NCI-H128 (cell line): Measurements from ENCODE around the gene SLC2A13.
"Not testable (repeated sequence)": the region's sequence is repeated elsewhere in the genome, so short reads cannot be mapped to it uniquely, and the experiment has no call there.

ENCODE experiments used
- DNase-seq: peaks from one replicate; lab custom pipeline; 2025; ENCODE audit not compliant: unreplicated experiment; lab: John Stamatoyannopoulos, UW

Gene SLC2A13

GRCh38 chr12:39883411-39883810 is 222.5 kb downstream of the SLC2A13 start:
- no peak for DNase-seq

DNA sequence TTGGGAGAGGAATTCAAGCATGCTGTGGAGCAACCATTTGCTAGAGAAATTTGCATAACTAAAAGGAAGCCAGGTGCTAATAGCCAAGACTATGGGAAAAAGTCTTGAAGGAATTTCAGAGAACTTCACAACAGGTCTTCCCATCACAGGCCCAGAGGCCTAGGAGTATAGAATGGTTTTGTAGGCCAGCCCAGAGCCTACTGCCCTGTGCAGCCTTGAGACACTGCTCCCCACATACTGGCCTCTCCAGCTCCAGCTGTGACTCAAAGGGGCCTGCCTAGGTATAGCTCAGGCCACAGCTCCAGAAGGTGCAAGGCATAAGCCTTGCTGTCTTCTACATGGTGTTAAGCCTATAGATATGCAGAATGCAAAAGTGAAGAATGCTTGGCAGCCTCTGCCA is 227.1 kb downstream of the SLC2A13 start:
- no peak for DNase-seq

DNA sequence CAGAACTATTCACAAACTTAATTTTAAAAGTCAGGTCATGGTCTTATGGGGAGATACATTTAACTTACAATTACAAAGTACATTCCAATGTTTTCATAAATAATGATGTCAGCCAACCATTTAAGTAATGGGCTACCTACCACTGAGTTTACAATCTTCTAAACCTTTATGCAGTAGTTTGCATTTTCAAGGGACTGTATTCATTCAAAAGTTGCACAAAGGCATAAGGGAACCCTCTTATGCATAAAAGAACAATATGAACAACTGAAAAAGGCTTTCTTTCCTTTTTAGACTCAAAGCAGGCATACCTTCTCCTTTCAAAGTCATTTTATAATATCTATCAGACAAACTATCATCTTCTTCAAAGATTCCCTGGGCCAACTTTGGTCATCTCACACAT is 230.2 kb downstream of the SLC2A13 start:
- no peak for DNase-seq

GRCh38 chr12:39874785-39875184 is 231.1 kb downstream of the SLC2A13 start:
- no peak for DNase-seq

GRCh38 chr12:39873065-39873464 is 232.8 kb downstream of the SLC2A13 start:
- no peak for DNase-seq

GRCh38 chr12:39872425-39872824 is 233.5 kb downstream of the SLC2A13 start:
- no peak for DNase-seq

DNA sequence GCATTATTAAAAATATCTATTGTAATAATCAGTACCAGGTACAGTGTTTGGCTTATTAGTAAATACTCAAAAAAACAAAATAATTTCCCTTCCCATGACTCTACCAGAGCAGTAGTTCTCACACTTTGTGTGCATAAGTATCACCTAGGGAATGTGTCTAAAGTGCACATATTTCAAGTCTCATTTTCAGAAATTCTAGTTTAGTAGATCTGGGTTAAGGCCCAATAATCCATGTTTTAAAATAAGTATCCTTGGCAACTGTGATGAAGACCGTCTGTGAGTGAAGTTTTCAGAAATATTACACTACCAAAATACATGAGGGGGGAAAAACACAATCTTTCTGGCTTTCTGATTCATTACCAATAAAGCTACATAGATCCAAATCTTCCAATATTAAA is 237.6 kb downstream of the SLC2A13 start:
- no peak for DNase-seq

GRCh38 chr12:39867631-39868327 is 238.1 kb downstream of the SLC2A13 start:
- no peak for DNase-seq

- DNase-seq, result no peak
These were observed 239.7 kb downstream of the SLC2A13 start for GRCh38 chr12:39866135-39866534.

- DNase-seq, result no peak
These were observed 245.2 kb downstream of the SLC2A13 start for GRCh38 chr12:39860695-39861094.

DNA sequence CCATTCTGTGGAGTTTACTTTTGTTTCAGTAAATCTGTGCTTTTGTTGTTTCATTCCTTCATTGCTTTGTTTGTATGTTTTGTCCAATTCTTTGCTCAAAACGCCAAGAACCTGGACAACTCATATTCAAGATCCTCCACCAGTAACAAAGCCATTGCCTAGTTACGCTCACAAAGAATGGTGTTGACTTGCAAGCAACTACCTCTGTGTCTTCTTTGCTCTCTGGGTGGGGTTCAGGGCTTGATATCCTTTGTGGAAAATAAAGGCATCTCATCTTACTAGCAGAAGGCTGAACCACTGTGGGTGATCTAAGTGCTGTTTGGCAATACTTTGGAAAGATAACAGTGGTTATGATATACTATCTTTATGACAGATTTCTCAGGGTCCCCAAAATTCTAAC is 252.9 kb downstream of the SLC2A13 start:
- DNase-seq, result no peak

GRCh38 chr12:39852346-39852745 is 253.5 kb downstream of the SLC2A13 start:
- no peak for DNase-seq

GRCh38 chr12:39848218-39848617 is 257.7 kb downstream of the SLC2A13 start:
- DNase-seq, result not testable (repeated sequence)

DNA sequence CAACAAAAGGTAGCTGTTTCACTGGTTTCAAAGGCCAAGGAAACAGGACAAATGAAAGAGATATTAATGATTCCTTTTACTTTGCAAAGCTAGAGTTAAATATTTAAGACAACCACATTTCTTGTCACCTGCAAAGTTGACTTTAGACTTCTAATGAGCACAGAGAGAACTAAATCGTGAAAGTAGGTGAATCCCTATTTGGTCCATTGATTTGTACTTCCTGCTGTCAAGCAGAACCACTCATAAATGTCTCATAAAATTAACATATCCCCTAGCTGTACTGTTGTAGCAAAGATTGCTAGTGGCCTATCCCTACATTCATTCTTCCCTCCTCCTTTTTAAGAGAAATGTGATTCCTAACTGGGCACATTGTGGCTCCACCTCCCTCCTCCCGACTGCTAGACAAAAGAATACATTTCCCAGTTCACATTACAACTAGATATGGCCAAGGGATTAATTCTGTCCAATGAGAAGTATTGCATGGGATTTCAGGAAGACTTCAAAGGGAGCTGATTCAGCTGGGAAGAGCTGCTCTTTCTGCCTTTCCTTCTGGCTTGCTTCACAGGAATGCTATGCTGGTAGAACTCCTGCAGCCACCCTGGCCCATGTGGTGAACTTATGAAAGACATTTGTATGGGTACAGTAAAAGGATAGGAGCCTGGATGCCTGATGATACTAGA is 258.8 kb downstream of the SLC2A13 start:
- DNase-seq, result no peak

GRCh38 chr12:39846304-39846703 is 259.6 kb downstream of the SLC2A13 start:
- no peak for DNase-seq

- no peak for DNase-seq
These were observed 265.5 kb downstream of the SLC2A13 start for GRCh38 chr12:39840422-39840821.

DNA sequence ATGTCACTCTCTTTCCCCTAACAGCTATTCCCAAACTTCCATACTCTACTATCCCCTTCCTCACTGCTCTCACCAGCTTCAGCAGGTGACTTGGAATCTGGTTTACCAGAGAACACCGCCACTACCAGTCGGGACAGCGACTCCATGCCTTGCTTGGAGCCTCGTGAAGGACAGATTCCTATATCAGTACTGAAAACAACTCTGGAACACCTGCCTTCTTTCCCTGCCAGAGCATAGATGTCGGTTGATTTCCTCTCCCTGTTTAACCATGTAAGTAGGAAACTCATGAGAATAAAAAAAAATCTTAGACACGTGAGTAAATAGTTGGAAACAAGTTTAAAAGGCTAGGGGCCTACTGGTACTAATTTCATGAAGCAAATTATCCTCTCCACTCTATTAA is 266.8 kb downstream of the SLC2A13 start:
- no peak for DNase-seq

- no peak for DNase-seq
These were observed 270.1 kb downstream of the SLC2A13 start for GRCh38 chr12:39835517-39836489.

DNA sequence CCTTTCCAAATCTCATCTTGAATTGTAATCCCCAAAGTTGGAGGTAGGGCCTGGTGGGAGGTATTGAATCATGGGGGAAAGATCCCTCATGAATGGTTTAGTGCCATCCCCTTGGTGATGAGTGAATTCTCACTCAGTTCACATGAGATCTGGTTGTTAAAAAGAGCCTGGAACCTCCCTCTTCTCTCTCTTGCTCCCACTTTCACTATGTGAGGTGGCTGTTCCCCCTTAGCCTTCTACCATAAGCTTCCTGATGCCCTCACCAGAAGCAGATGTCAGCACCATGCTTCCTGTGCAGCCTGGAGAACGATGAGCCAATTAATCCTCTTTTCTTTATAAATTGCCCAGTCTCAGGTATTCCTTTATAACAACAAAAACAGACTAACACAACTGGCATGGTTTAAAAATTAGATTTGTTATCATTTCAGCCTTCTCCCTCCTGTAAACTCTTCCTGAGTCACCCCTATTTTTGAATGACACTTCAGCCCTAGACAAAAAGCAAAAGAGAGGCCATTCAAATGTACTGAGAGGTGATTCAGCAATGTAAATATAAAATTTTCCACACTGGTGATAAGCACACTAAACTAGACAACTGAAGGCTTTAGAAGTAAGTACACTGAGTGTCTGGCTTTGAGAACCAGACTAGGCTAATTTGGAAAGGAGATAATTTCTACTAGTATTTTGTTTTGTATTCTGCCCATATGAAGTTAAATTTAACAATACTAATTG is 274.1 kb downstream of the SLC2A13 start:
- no peak for DNase-seq

DNA sequence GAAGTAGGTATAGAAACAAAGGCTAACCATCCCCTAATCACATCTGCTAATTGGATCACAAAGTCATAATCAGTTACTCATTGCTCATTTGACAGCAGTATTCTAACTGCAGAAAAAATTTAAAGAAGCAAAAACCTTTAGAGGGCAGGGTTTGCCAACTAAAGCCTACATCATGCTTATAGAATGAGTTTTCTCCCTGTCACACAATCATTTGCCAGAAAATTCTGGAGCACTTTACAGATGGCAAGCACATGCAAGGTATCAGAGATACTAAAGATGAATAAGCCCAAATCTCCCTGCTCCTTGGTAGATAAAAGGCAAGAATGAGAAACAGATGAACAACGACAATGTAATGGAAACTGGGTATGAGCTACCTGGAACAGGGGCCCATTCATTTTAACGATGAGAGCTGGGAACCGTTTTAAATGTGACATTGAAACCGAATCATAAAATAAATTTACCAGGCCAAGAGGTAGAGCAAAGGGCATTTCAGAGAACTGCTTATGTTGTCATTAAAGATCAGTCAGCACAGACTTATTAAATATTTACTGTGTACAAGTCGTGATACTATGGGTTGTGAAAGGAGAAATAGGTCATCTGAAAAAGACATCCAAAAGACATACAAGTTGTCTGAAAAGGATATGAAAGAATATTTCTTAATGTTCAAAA is 274.9 kb downstream of the SLC2A13 start:
- DNase-seq, result no peak
